Measurements from ENCODE around the gene GNAI1.

The GNAI1 gene

GRCh38 chr7:80253237-80253636, 118.6 kb downstream of the GNAI1 start:
- no peak for DNase-seq (ENCODE audit: low spot score)

GRCh38 chr7:80253653-80254052, 119.0 kb downstream of the GNAI1 start:
- DNase-seq (ENCODE audit: low spot score): no peak

- DNase-seq (ENCODE audit: low spot score): no peak
Observed at GRCh38 chr7:80255656-80256055, 121.0 kb downstream of the GNAI1 start.

DNA sequence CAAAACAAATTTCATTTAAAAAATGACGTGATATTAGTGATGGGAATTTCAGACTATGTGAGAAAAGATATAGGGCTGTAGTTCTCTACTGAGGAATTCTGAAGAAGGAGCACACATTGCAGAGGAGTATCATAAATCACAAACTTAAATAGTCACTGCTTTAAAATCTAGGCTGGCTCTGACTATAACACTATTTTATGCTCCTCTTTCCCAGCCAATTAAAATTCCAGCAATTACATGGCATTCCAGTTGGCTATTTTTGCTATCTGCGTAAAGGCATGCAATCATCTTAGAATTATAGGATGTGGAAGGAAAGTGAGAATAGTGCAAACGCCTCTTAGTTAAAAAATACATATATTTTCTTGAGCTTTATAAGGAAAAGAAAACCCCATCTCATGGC, 123.1 kb downstream of the GNAI1 start:
- DNase-seq (ENCODE audit: low spot score): no peak

- no peak for DNase-seq (ENCODE audit: low spot score)
Observed at GRCh38 chr7:80260606-80261005, 126.0 kb downstream of the GNAI1 start.

DNA sequence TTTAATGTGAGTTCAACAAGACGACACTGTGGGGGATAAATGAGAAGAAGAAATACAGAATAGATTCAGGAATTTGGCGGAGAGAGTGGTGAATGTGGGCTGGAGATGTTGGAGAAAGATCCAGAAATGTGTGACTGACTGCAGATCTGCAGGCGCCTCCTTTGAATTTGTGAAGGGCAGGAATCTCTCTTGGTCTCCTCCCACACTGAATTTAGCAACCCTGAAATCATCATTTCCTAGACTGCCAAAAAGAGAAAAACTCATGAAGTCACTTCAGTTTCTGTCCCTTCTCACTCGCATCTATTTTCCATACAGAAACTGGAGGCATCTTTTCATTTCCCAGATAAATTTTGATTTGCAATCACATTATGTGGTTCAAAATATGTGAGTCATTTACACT, 128.7 kb downstream of the GNAI1 start:
- no peak for DNase-seq (ENCODE audit: low spot score)

GRCh38 chr7:80263821-80264220, 129.2 kb downstream of the GNAI1 start:
- DNase-seq (ENCODE audit: low spot score): no peak

GRCh38 chr7:80264769-80265495, 130.3 kb downstream of the GNAI1 start:
- DNase-seq (ENCODE audit: low spot score): no peak

DNA sequence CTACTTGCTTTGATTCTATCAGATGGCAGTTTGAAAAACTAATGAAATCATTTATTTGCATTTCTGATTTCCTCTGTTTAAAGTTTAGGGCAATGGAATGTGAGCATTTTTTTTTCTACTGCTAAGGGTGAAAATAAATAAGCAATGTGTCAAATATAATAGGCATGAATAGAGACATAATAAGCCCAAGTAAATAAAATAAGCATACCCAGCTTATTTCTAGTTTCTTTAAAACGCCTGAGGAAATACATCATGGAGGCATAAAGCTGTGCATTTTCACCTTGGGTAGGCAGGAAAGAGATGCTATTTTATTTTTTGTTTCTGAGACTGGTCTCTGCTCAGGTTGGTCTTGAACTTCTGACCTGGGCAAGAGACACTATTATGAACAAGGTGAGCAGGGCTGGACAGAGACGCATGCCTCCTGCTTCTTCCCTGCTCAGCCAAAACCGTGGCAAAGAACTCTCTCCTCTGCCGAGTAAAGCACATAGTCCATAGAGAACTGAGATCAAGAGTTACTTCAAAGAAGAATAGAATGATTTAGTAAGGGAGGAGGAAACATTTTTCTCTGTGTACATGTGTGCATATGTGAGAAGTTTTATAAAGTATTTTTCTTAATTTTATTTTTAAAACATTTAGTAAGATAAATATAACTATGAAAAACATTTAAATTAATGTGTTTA, 138.1 kb downstream of the GNAI1 start:
- DNase-seq (ENCODE audit: low spot score): no peak

DNA sequence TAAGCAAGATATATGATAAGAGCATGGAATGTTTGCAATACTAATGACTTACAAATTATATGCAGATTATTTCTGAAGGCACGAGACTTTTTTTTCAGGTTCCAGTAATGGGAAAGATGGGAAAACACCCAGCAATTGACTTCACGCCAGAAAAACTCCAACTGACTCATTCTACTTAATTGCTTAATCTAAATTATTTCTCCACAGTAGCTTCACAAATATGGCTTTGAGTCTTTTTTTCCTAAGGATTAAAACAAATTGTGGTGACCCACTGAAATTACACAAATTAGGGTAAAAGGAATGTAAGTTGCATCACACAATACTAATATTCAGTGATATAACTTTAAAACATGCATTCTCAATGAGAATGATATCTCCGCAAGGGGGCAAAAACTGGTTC, 138.7 kb downstream of the GNAI1 start:
- no peak for DNase-seq (ENCODE audit: low spot score)

DNA sequence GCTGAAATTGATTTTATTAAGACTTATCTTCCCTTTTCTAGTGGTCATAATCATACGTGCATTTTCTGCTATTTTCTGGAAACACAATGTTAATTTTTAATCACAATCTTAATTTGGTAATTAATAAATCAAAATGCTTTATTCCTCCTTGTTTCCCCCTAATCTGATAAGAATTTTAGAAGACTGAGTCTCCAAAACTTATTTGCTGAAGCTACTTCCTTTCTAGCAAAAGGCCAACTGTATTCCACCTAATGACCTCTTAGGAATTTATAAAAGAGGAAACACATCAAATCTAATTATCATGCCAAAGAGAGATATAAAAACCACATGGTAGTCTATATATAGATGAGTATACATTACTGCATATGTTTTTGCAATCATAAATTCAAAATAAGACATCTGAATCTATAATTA, 140.6 kb downstream of the GNAI1 start:
- DNase-seq (ENCODE audit: low spot score): no peak
